Right ventricle myocardium superior (tissue), 1 donor: ENCODE data around the gene GSTM3. TPM values are rescaled to one million over a fixed set of nuclear protein-coding genes. Genes with fewer than 3 reads are reported as not detected.
"Not testable (repeated sequence)": the region's sequence is repeated elsewhere in the genome, so short reads cannot be mapped to it uniquely, and the experiment has no call there.

ENCODE experiments used
- ATAC-seq: fragments of 200-7000 bp; cut with Tn5 transposase; one replicate; pipeline ENCODE4 v1.9.1; 2020; ENCODE audit warnings: mild to moderate bottlenecking; ENCODE audit not compliant: poor library complexity
- DNase-seq: peaks from one replicate; pipeline ENCODE4 v3.0.0-alpha.2; 2020
- intact Hi-C: fragments of 100-400 bp; cut with DNase I; formaldehyde crosslinking; loops from one replicate; pipeline ENCODE4 v1.11.2; 2022
- total RNA-seq: library from RNA; stranded (reverse); fragmentation: NEBNext Ultra II Directional; extraction: Animal tissue kit (Norgen Biotek cat#: 25700); gene quantifications from one replicate; pipeline ENCODE4 v1.2.1, GENCODE V29; 2021
- donor health status: DM: no; HTN: yes; CAD: no; lungs with severe emphysema.

Gene GSTM3
- total RNA-seq, 1 donor from 2014 or later: 112 TPM

DNA sequence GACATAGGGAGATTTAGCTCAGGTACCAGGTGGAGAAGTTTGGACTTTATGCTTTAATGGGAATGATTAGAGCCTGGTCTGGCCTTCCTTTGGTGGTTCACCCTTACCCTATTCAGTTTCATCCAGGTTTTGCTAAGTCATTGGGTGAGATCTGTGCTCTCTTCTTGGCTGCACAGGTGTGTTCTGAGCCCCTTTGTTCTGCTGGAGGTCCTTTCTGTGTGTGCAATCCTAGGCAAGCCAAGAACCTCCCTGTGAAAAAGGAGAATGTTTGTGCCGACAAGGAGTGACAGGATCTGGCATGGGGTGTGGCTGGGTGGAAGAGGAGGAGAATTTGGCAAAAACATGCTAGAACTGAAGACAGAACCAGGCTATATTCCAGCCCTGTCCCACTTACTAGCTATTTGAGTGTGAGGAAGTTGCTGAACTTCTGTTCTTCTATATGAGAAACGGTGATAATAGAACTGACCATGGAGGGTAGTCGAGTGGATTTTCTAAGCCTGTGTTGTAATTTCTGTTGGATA is 24.2 kb downstream of the GSTM3 start:
- intact Hi-C loops: loop anchor here (10.0 kb wide), 1 partner anchor 48 kb away; the partner anchor contains the start of gene EPS8L3
- DNase-seq (no peak), ATAC-seq (peak; percentile 28)

- DNase-seq (no peak), ATAC-seq (no peak)
- intact Hi-C loops: loop anchor here (10.0 kb wide), 1 partner anchor 49 kb away; the partner anchor contains the start of gene EPS8L3
Measured at GRCh38 chr1:109716121-109716520, 24.7 kb downstream of the GSTM3 start.

DNA sequence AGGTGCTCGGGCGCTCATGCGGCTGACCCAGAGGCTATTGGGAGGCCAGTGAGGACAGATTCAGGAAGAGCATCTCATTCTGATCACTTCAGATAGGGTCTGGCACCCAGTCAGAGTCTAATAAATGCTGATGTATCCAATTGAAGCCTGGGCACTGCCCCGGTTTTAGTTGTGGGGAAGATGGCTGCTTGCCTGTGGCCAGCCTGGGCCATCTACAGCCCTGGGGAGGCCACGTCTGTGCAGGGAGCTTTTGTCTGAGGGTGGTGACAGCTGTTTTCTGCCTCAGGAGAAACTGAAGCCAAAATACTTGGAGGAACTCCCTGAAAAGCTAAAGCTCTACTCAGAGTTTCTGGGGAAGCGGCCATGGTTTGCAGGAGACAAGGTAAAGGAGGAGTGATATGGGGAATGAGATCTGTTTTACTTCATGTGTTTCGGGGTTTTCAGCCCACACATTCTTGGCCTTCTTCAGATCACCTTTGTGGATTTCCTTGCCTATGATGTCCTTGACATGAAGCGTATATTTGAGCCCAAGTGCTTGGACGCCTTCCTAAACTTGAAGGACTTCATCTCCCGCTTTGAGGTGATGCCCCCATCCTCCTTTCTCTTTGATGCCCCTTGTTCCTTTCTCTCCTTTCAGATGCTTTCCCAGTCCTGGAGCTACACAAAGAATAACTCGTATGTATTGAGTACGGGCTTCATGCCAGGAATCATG is 26.0 kb downstream of the GSTM3 start:
- ATAC-seq (no peak), DNase-seq (no peak)
- intact Hi-C loops: loop anchor here (10.0 kb wide), 1 partner anchor 50 kb away; the partner anchor contains the start of gene EPS8L3

DNA sequence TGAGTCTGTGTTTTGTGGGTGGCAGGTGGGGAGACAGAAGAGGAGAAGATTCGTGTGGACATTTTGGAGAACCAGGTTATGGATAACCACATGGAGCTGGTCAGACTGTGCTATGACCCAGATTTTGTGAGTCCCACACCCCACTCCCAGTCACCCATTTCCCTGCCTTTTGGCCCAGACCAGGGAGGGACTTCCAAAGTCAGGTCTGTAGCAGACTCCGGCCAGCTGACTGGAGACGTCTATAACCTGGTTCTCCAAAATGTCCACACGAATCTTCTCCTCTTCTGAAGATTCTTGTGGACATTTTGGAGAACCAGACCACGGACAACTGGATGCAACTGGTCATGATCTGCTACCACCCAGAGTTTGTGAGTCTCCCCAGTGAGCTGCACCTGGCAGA is 27.2 kb downstream of the GSTM3 start:
- intact Hi-C loops: loop anchor here (10.0 kb wide), 1 partner anchor 51 kb away; the partner anchor contains the start of gene EPS8L3
- DNase-seq (no peak), ATAC-seq (no peak)

- DNase-seq (no peak), ATAC-seq (peak; percentile 24)
- intact Hi-C loops: loop anchor here (10.0 kb wide), 1 partner anchor 52 kb away; the partner anchor contains the start of gene EPS8L3
Measured at GRCh38 chr1:109712321-109712864, 28.4 kb downstream of the GSTM3 start.

DNA sequence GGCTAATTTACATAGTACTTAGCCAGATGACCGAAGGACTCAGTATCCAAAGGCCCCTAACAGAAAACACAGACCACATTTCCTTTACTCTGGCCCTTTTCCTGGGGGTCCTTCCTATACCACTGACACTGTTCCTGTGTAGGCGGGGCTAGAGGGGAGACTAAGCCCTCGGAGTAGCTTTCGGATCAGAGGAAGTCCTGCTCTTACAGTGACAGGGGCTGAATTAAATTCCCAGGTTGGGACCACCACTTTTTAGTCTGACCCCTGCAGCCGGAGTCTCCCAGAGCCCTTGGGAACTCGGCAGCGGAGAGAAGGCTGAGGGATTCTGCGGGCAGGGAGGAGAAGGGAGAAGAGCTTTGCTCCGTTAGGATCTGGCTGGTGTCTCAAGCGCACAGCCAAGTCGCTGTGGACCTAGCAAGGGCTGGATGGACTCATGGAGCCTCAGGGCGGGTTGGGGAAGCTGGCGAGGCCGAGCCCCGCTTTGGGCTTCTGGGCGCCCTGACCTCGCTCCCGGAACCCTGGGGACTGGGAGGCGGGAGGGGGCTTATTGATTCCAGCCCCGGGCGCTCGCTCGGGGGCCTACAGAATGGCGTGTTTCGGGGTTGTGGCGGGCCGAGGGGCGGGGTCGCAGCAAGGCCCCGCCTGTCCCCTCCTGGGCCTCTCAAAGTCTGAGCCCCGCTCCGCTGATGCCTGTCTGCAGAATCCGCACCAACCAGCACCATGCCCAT is 29.1 kb downstream of the GSTM3 start, which contains the start of gene GSTM5:
TSS of gene GSTM5 (plus strand) at position 659 of the 728 bp plus-strand sequence. CDS start at position 721, 62 bp downstream.
- DNase-seq: peak; percentile 61
- intact Hi-C loops: loop anchor here (10.0 kb wide), 1 partner anchor 53 kb away; the partner anchor contains the start of gene EPS8L3
- peak; percentile 80 for ATAC-seq

DNA sequence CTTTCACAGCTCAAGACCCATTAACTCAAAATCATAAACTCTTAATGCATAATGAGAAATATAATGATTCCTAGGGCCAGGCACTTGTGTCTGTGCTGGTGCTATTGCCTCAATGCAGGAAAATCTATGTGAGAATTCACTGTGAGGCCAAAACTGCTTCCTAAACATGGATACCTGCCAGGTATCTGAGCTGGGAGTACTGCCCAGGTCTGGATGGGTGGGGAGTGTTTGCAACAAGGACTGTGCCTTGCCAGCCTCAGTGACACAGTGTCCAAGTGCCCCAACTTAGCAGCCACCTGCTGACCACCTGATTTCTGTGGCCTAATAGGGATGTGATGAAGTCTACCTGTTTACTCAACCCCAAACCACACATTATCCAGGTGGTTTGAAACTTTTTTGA is 31.0 kb downstream of the GSTM3 start:
- ATAC-seq, DNase-seq: not testable (repeated sequence)
- intact Hi-C loops: loop anchor here (10.0 kb wide), 1 partner anchor 55 kb away; the partner anchor contains the start of gene EPS8L3

DNA sequence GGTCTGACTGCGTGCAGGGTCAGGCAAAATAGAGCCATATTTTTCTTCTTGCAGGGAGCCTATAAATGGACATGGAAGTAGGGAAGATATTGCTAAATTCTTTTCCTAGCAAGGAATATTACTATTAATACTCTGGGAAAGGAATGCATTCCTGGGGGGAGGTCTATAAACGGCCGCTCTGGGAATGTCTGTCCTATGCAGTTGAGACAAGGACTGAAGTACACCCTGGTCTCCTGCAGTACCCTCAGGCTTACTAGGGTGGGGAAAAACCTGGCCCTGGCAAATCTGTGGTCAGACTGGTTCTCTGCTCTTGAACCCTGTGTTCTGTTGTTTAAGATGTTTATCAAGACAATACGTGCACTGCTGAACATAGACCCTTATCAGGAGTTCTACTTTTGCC is 31.9 kb downstream of the GSTM3 start:
- DNase-seq, intact Hi-C loops, ATAC-seq: not testable (repeated sequence)

- intact Hi-C loops: no loop called here
- DNase-seq: no peak
- no peak for ATAC-seq
Measured at GRCh38 chr1:109705411-109705810, 35.4 kb downstream of the GSTM3 start.

DNA sequence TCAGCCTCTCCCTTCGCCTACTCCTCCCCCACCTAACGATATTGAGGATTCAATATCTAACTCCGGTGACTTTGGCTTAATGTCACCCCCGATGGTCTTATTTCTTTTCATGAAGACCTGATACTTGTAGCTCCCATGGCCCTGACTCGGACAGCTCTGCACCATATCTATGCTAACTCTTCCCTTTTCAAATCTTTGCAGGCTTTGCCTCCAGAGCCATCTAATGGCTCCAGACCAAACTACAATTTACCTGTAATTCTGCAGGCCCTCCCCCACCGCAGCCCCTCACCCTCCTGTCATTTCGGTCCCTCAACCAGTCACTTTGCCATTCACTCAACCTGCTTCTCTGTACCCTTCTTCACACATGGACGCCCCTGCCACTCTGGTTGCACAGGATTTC is 36.7 kb downstream of the GSTM3 start:
- no peak for DNase-seq
- no peak for ATAC-seq

GRCh38 chr1:109702940-109703339 is 37.9 kb downstream of the GSTM3 start:
- DNase-seq, intact Hi-C loops, ATAC-seq: not testable (repeated sequence)

More for the DNA sequence above, 36.7 kb downstream of the GSTM3 start:
- intact Hi-C loops: no loop called here

GRCh38 chr1:109697861-109698260 is 43.0 kb downstream of the GSTM3 start:
- ATAC-seq, DNase-seq, intact Hi-C loops: not testable (repeated sequence)

DNA sequence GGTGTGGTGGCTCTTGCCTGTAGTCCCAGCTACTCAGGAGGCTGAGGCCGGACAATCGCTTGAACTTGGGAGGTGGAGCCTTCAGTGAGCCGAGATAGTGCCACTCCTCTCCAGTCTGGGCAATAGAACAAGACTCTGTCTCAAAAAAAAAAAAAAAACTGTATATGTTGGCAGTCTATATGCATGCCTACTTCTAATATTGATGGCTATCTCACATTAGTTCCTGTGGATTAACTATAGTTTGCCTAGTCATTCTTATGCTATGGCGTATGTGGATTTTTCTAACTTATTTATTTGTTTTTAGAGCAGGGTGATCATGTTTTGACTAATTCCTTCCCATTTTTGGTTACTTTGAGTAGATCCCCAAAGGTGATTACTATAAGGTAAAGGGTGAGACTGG is 43.8 kb downstream of the GSTM3 start:
- ATAC-seq: no peak
- no peak for DNase-seq
- intact Hi-C loops: no loop called here

DNA sequence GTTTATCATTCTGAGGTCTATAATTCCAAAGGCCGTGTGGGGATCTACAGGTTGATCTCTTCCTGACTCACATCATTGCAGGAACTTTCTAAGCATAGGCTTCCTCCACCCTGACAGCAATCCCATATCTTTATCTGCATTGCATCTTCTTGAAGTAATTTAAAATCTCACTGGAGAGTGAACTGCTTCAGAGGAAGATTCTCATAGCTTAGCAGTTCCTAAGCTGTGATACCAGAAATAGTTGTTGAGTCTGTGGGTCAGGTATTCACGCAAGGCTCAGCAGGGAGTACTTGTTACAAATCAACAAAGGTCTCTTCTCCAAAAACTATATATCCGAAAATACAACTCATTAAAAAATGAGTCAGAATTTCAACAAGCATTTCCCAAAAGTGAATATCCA is 45.7 kb downstream of the GSTM3 start:
- ATAC-seq, intact Hi-C loops, DNase-seq: not testable (repeated sequence)

- intact Hi-C loops, ATAC-seq, DNase-seq: not testable (repeated sequence)
Measured at GRCh38 chr1:109694400-109694799, 46.4 kb downstream of the GSTM3 start.

DNA sequence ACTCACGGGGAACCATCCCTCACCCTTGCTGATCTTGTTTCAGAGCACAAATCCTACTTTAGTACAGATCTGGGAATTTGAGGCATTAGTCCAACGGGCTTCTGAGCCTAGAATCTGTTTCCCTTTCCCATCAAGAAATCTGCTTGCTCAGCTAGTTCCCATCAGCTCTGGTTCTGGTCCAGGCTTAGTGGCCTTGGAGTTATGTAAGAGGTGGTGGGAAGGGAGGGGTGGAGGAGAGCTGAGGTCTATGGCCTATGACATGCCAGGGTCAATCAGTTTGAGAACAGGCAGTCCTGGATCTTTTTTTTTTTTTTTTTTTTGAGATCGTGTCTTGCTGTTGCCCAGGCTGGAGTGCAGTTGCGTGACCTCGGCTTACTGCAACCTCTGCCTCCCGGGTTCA is 49.1 kb downstream of the GSTM3 start:
- intact Hi-C loops: no loop called here
- DNase-seq (no peak), ATAC-seq (no peak)

DNA sequence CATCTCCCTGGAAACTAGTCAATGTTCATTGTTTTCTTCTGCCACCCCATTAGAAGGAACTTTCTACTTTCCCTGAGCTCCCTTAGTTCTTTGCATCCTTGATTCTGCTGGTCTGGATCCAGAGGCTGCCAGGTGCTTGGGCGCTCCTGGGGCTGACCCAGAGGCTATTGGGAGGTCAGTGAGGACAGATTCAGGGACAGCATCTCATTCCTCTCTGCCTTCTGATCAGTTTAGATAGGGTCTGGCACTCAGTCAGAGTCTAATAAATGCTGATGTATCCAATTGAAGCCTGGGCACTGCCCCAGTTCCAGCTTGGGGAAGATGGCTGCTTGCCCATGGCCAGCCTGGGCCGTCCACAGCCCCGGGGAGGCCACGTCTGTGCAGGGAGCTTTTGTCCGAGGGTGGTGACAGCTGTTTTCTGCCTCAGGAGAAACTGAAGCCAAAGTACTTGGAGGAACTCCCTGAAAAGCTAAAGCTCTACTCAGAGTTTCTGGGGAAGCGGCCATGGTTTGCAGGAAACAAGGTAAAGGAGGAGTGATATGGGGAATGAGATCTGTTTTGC is 50.9 kb downstream of the GSTM3 start:
- DNase-seq (no peak), ATAC-seq (no peak)
- intact Hi-C loops: no loop called here

DNA sequence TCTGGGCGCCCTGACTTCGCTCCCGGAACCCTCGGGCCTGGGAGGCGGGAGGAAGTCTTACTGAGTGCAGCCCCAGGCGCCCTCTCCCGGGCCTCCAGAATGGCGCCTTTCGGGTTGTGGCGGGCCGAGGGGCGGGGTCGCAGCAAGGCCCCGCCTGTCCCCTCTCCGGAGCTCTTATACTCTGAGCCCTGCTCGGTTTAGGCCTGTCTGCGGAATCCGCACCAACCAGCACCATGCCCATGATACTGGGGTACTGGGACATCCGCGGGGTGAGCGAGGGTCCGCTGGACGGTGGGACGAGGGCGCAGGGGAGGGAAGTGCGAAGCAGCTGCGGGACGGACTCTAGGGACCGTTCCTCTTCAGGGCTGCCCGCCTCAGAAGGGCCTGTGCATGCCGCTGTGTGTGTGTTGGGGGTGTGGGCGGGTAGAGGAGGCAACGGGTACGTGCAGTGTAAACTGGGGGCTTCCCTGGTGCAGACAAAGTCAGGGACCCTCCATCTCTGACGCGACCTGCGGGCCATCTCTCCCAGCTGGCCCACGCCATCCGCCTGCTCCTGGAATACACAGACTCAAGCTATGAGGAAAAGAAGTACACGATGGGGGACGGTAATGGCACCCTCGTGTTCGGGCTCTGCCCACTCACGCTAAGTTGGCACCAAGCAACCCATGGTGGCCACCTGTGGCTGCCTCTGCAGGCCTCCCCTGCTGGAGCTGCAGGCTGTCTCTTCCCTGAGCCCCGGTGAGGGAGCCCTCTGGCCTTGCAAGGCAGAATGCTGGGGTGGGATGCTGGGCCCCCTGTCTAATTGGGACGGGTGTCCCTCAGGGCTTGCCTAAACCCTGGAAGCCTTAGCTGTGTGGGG is 53.0 kb downstream of the GSTM3 start, which contains the start of gene GSTM1:
TSS of gene GSTM1 (plus strand) at position 177 of the 859 bp plus-strand sequence. CDS start at position 234, 57 bp downstream.
- DNase-seq: no peak
- no peak for ATAC-seq
- intact Hi-C loops: no loop called here
